HG03066 (cell line): ENCODE results near the gene TOMM34.

Source experiments
- ATAC-seq: cut with Tn5 transposase; IDR thresholded peaks from one replicate; pipeline ENCODE4 v1.9.1; 2021; ENCODE audit warnings: low read depth; ENCODE audit not compliant: unreplicated experiment

TOMM34 gene

GRCh38 chr20:44936510-44936909, 23.7 kb downstream of the TOMM34 start:
- no peak for ATAC-seq

GRCh38 chr20:44932916-44933315, 27.3 kb downstream of the TOMM34 start:
- ATAC-seq = no peak

GRCh38 chr20:44931911-44932310, 28.3 kb downstream of the TOMM34 start:
- no peak for ATAC-seq

GRCh38 chr20:44930517-44931168, 29.6 kb downstream of the TOMM34 start:
- ATAC-seq = no peak

GRCh38 chr20:44928595-44928994, 31.6 kb downstream of the TOMM34 start:
- ATAC-seq = no peak

- no peak for ATAC-seq
Measured at GRCh38 chr20:44924541-44924940, 35.7 kb downstream of the TOMM34 start.

- no peak for ATAC-seq
Measured at GRCh38 chr20:44921447-44921846, 38.8 kb downstream of the TOMM34 start.

GRCh38 chr20:44918761-44919160, 41.4 kb downstream of the TOMM34 start:
- no peak for ATAC-seq

- ATAC-seq = no peak
Measured at GRCh38 chr20:44918342-44918741, 41.9 kb downstream of the TOMM34 start.

GRCh38 chr20:44917399-44917798, 42.8 kb downstream of the TOMM34 start:
- ATAC-seq = no peak

- ATAC-seq = no peak
Measured at GRCh38 chr20:44916586-44916985, 43.6 kb downstream of the TOMM34 start.

GRCh38 chr20:44914924-44915323, 45.3 kb downstream of the TOMM34 start:
- ATAC-seq = no peak

- no peak for ATAC-seq
Measured at GRCh38 chr20:44912189-44912588, 48.0 kb downstream of the TOMM34 start.

- no peak for ATAC-seq
Measured at GRCh38 chr20:44911264-44911921, 48.8 kb downstream of the TOMM34 start.

- no peak for ATAC-seq
Measured at GRCh38 chr20:44910690-44911262, 49.4 kb downstream of the TOMM34 start.

GRCh38 chr20:44909872-44910689, 50.1 kb downstream of the TOMM34 start, which contains the start of gene PABPC1L:
PABPC1L (plus strand) TSS chr20:44910060; CDS start chr20:44910144, 84 bp downstream.
- peak; percentile 80 for ATAC-seq

GRCh38 chr20:44908987-44909871, 51.0 kb downstream of the TOMM34 start:
- ATAC-seq = no peak

GRCh38 chr20:44904377-44904776, 55.8 kb downstream of the TOMM34 start:
- no peak for ATAC-seq

GRCh38 chr20:44901974-44902373, 58.2 kb downstream of the TOMM34 start:
- no peak for ATAC-seq

- ATAC-seq = no peak
Measured at GRCh38 chr20:44900231-44900854, 59.9 kb downstream of the TOMM34 start.
